Sigmoid colon (tissue), 4 donors: ENCODE measurements around the gene ACSS3.

Source experiments
- EP300 ChIP-seq, 4 donors: sonication (generic); formaldehyde crosslinking; IDR thresholded peaks; one replicate each; pipeline ENCODE4 v1.6.1; 2017; ENCODE audit warnings: antibody characterized with exemption in 4 of 4
- POLR2A ChIP-seq, 2 donors: fragments of 450-650 bp; IDR thresholded peaks; one replicate each; pipeline ENCODE4 v1.6.1; 2016; ENCODE audit warnings: antibody characterized with exemption in 2 of 2, mild to moderate bottlenecking in 2 of 2, moderate library complexity in 2 of 2
- POLR2AphosphoS5 ChIP-seq, 4 donors: sonication (generic); formaldehyde crosslinking; IDR thresholded peaks; one replicate each; pipeline ENCODE4 v1.6.1; 2017; ENCODE audit warnings: antibody characterized with exemption in 4 of 4
- TF ChIP-seq, protein P1 (sequence below), 4 experiments: fragments of 450-650 bp in 3 of 4; fragments of 200-600 bp in 1 of 4; IDR thresholded peaks; one replicate each; pipeline ENCODE4 v1.5.1; 2016 to 2019; ENCODE audit warnings: antibody characterized with exemption in 4 of 4, mild to moderate bottlenecking in 3 of 4, moderate library complexity in 2 of 4

DNA sequence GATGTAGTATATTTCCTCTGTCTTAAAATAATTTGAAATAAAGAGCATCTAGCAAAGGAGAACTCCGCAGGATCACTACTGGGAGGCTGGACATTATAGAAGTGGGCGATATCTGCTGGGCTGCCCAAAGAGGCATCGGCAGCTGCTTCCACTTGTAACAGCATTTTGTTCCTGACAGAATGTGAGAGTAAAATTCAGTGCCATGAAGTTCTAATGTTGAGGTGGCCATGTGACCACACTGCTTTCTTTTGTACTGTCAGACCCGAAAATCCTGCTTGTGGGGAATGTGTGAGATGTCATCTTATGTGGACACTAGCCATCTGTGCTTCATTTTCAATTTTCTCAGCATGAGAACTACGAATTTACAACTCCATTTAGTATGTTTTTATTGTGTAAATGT is 151.9 kb downstream of the ACSS3 start:
- TF ChIP-seq POLR2A (IDR thresholded peaks at IDR 0.05) = no peak
- TF ChIP-seq, protein P1, sequence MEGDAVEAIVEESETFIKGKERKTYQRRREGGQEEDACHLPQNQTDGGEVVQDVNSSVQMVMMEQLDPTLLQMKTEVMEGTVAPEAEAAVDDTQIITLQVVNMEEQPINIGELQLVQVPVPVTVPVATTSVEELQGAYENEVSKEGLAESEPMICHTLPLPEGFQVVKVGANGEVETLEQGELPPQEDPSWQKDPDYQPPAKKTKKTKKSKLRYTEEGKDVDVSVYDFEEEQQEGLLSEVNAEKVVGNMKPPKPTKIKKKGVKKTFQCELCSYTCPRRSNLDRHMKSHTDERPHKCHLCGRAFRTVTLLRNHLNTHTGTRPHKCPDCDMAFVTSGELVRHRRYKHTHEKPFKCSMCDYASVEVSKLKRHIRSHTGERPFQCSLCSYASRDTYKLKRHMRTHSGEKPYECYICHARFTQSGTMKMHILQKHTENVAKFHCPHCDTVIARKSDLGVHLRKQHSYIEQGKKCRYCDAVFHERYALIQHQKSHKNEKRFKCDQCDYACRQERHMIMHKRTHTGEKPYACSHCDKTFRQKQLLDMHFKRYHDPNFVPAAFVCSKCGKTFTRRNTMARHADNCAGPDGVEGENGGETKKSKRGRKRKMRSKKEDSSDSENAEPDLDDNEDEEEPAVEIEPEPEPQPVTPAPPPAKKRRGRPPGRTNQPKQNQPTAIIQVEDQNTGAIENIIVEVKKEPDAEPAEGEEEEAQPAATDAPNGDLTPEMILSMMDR (IDR thresholded peaks at IDR 0.05) = no peak
- TF ChIP-seq EP300 (IDR thresholded peaks at IDR 0.05) = no peak
- TF ChIP-seq POLR2AphosphoS5 (IDR thresholded peaks at IDR 0.05) = no peak
